Endothelial cell of umbilical vein (primary cell): Measurements from ENCODE around the gene METTL21A. TPM values are rescaled to one million over a fixed set of nuclear protein-coding genes. Genes with fewer than 3 reads are reported as not detected.

Experiments used
- BruUV-seq: library from RNA; stranded (reverse); fragments of 400-500 nt; replicated peaks from 2 replicates; lab custom pipeline; 2021; lab: Mats Ljungman, UMichigan
- CTCF ChIA-PET: fragments of 300-600, 350-600 bp; sonication (Branson Sonifier 250); formaldehyde crosslinking; loops from one replicate; lab custom pipeline; 2021; ENCODE audit warnings: antibody characterized with exemption, inconsistent platforms; lab: Charles Lee
- POLR2A ChIA-PET: fragments of 300-600, 350-600 bp; sonication (Branson Sonifier 250); formaldehyde crosslinking; loops from one replicate; lab custom pipeline; 2021; ENCODE audit warnings: antibody characterized with exemption, inconsistent platforms; lab: Charles Lee
- DNase-seq: peaks from one replicate; pipeline ENCODE4 v3.0.0-alpha.2; 2011; ENCODE audit warnings: low read depth, low spot score
- FAIRE-seq: peaks from 2 replicates; lab custom pipeline; 2011; peaks lifted over from hg19 to GRCh38; lab: Jason Lieb, UNC
- H2AFZ ChIP-seq: 2 replicates; pipeline ENCODE4 v1.6.0; 2012; ENCODE audit warnings: low read depth, low read length, control low read depth, inconsistent platforms
- H3K27ac ChIP-seq: 2 replicates; pipeline ENCODE4 v1.5.1; 2011; ENCODE audit warnings: low read depth, mild to moderate bottlenecking, control low read depth, low read length, moderate library complexity; ENCODE audit not compliant: insufficient read depth
- H3K27me3 ChIP-seq, 2 experiments: 2 replicates each; pipeline versions ENCODE4 v1.6.0 to v1.6.1; 2011; ENCODE audit warnings: low read length in 2 of 2, mixed read lengths in 1 of 2; ENCODE audit not compliant: control insufficient read depth in 2 of 2, insufficient read depth in 2 of 2
- H3K36me3 ChIP-seq, 2 experiments: 2 replicates in 1 of 2; 3 replicates in 1 of 2; pipeline ENCODE4 v1.5.1; 2011; ENCODE audit warnings: low read length in 2 of 2, mild to moderate bottlenecking in 1 of 2, moderate library complexity in 1 of 2; ENCODE audit not compliant: control insufficient read depth in 2 of 2, insufficient read depth in 2 of 2; ENCODE audit errors: extremely low read depth in 1 of 2
- H3K4me1 ChIP-seq: 3 replicates; pipeline ENCODE4 v1.5.1; 2011; ENCODE audit warnings: mild to moderate bottlenecking, low read length; ENCODE audit not compliant: control insufficient read depth, insufficient read depth; ENCODE audit errors: extremely low read depth
- H3K4me2 ChIP-seq: 2 replicates; pipeline ENCODE4 v1.6.1; 2011; ENCODE audit warnings: low read length, control low read depth, mixed read lengths; ENCODE audit not compliant: insufficient read depth
- H3K4me3 ChIP-seq, 3 experiments: fragments of 200-600 bp in 1 of 3; sonication (generic), shearing (Covaris generic) in 1 of 3; replicated peaks in 1 of 3; 2 replicates each; pipeline ENCODE4 v1.5.1; 2011 to 2016; ENCODE audit warnings: control low read depth in 3 of 3, low read length in 3 of 3, mild to moderate bottlenecking in 2 of 3, inconsistent platforms in 1 of 3, low read depth in 1 of 3, moderate library complexity in 1 of 3; ENCODE audit not compliant: insufficient read depth in 1 of 3
- H3K79me2 ChIP-seq: 2 replicates; pipeline ENCODE4 v1.6.0; 2012; ENCODE audit warnings: low read length, inconsistent platforms; ENCODE audit not compliant: control insufficient read depth, insufficient read depth
- H3K9ac ChIP-seq: replicated peaks from 2 replicates; pipeline ENCODE3; 2011; ENCODE audit warnings: low read length, control low read depth; ENCODE audit not compliant: insufficient read depth; ENCODE audit errors: extremely low read depth
- H3K9me1 ChIP-seq: replicated peaks from 3 replicates; pipeline ENCODE4 v1.6.0; 2011; ENCODE audit warnings: mild to moderate bottlenecking, low read length; ENCODE audit not compliant: control insufficient read depth, insufficient read depth; ENCODE audit errors: extremely low read depth
- H3K9me3 ChIP-seq: replicated peaks from 2 replicates; pipeline ENCODE4 v1.5.1; 2012; ENCODE audit warnings: low read length, inconsistent platforms; ENCODE audit not compliant: control insufficient read depth, insufficient read depth
- H4K20me1 ChIP-seq: replicated peaks from 2 replicates; pipeline ENCODE3; 2011; ENCODE audit warnings: mild to moderate bottlenecking, low read length; ENCODE audit not compliant: control insufficient read depth, insufficient read depth; ENCODE audit errors: extremely low read depth
- CTCF ChIP-seq, 2 donors: IDR thresholded peaks; 1 replicate in 1 of 2; 2 replicates in 1 of 2; pipeline ENCODE4 v1.5.1; 2011; ENCODE audit warnings: low read length in 2 of 2, mild to moderate bottlenecking in 2 of 2, moderate library complexity in 2 of 2, control low read depth in 1 of 2, inconsistent platforms in 1 of 2, low read depth in 1 of 2; ENCODE audit not compliant: insufficient read depth in 1 of 2; ENCODE audit errors: extremely low read depth in 1 of 2
- EZH2 ChIP-seq: IDR thresholded peaks from 2 replicates; pipeline ENCODE4 v1.6.1; 2012; ENCODE audit warnings: borderline replicate concordance, low read depth, mild to moderate bottlenecking, moderate library complexity, low read length, inconsistent platforms; ENCODE audit not compliant: severe bottlenecking
- FOS ChIP-seq: IDR thresholded peaks from 2 replicates; pipeline ENCODE4 v1.6.1; 2011; ENCODE audit warnings: mild to moderate bottlenecking, low read length, moderate library complexity, borderline replicate concordance; ENCODE audit not compliant: insufficient read depth
- GATA2 ChIP-seq: IDR thresholded peaks from 2 replicates; pipeline ENCODE4 v1.7.0; 2011; ENCODE audit warnings: low read depth, mild to moderate bottlenecking, moderate library complexity, mixed read lengths, low read length; ENCODE audit not compliant: insufficient read length, insufficient read depth
- JUN ChIP-seq: IDR thresholded peaks from 2 replicates; pipeline ENCODE4 v1.6.1; 2011; ENCODE audit warnings: borderline replicate concordance, low read depth; ENCODE audit not compliant: insufficient read length, insufficient read depth
- MAX ChIP-seq: IDR thresholded peaks from 2 replicates; pipeline ENCODE4 v1.6.1; 2011; ENCODE audit not compliant: insufficient read depth, insufficient read length
- MYC ChIP-seq: IDR thresholded peaks from one replicate; pipeline ENCODE4 v1.6.1; 2011; ENCODE audit warnings: mild to moderate bottlenecking, low read depth, low read length
- POLR2A ChIP-seq: IDR thresholded peaks from 2 replicates; pipeline ENCODE4 v1.6.1; 2012; ENCODE audit warnings: low read depth, mild to moderate bottlenecking, control low read depth, low read length
- POLR2AphosphoS5 ChIP-seq: IDR thresholded peaks from 2 replicates; pipeline ENCODE4 v1.6.1; 2012; ENCODE audit warnings: low read depth, mild to moderate bottlenecking, control low read depth, low read length, moderate library complexity; ENCODE audit not compliant: insufficient read depth
- dilution Hi-C: fragments of 300-500 bp; cut with MboI; formaldehyde crosslinking; loops from one replicate; pipeline ENCODE4 v1.15.0; 2019; ENCODE audit warnings: low sequenced_read_pairs; ENCODE audit not compliant: extremely low pct_ligation_motif_present
- intact Hi-C: fragments of 100-400 bp; cut with micrococcal nuclease; formaldehyde crosslinking; loops from one replicate; pipeline ENCODE4 v1.10.0; 2022
- polyA plus RNA-seq, 4 experiments: library from polyadenylated mRNA; depleted of rRNA in 3 of 4; stranded (reverse) in 3 of 4; unstranded in 1 of 4; fragments of >200 nt; gene quantifications; 2 replicates each; pipeline versions ENCODE4 v1.2.1 to v1.2.3, GENCODE V29; 2011 to 2012; ENCODE audit warnings: missing spikeins in 1 of 4
- total RNA-seq: library from RNA; stranded (reverse); gene quantifications from 2 replicates; pipeline ENCODE4 v1.2.3, GENCODE V29; 2021

Gene METTL21A
- total and polyA plus RNA-seq, 2 donors (not counting 3 experiments of a cell fraction or from before 2014, with no cell fraction given): 11.6 to 14.0 TPM

GRCh38 chr2:207632575-207633493 is 7.6 kb upstream of the METTL21A start:
- Histone ChIP-seq H3K27ac (no peak overlapping the region), H3K4me1 (no peaks in the 10 kb centered on the region), H3K4me3 (no peak overlapping the region), H3K27me3 (no peaks in the 10 kb centered on the region), H4K20me1 (no peaks in the 10 kb centered on the region), H3K36me3 (no peaks in the 10 kb centered on the region), H2AFZ (no peak overlapping the region), H3K4me2 (no peak overlapping the region), H3K9me3 (no peaks in the 10 kb centered on the region), H3K9me1 (no peaks in the 10 kb centered on the region), H3K79me2 (no peaks in the 10 kb centered on the region), H3K9ac (no peak overlapping the region)
- intact Hi-C loops (no loop called here), dilution Hi-C loops (no loop called here)
- CTCF ChIA-PET: interaction anchor here (0.8 to 1.7 kb wide), 5 partner anchors 15 to 439 kb away, joined by 3 to 5 read pairs (median 3); no protein-coding TSS in a partner anchor
- BruUV-seq: no TSS peak
- DNase-seq (no peak), FAIRE-seq (no peak)
- no peak for TF ChIP-seq CTCF (IDR thresholded peaks at IDR 0.05; ENCODE audit: extremely low read depth in 1 of 2, insufficient read depth in 1 of 2, low read depth in 1 of 2, low read length in 2 of 2)
- TF ChIP-seq JUN: no peak
- TF ChIP-seq MYC: no peak
- no peak for TF ChIP-seq GATA2
- TF ChIP-seq MAX: no peak
- no peak for TF ChIP-seq EZH2
- TF ChIP-seq POLR2AphosphoS5: no peak
- TF ChIP-seq POLR2A: no peak
- TF ChIP-seq FOS: no peak
- POLR2A ChIA-PET: no interaction called here
